GM12878 (cell line): ENCODE results near the gene DYSF. TPM values are rescaled to one million over a fixed set of nuclear protein-coding genes. Genes with fewer than 3 reads are reported as not detected.

Source experiments
- ATAC-seq: fragments of 200-7000 bp; cut with Tn5 transposase; 3 replicates; pipeline ENCODE4 v1.9.1; 2020; ENCODE audit warnings: mild to moderate bottlenecking, moderate library complexity
- BruUV-seq: library from RNA; stranded (reverse); fragments of 400-500 nt; replicated peaks from 2 replicates; lab custom pipeline; 2021; lab: Mats Ljungman, UMichigan
- CTCF ChIA-PET: fragments of 300-600 bp; sonication (Branson Sonifier 250); formaldehyde crosslinking; extraction: SDS; loops from one replicate; lab custom pipeline; 2021; ENCODE audit warnings: inconsistent platforms; lab: Yijun Ruan, JAX
- POLR2A ChIA-PET: fragments of 350-600 bp; formaldehyde crosslinking; extraction: SDS; loops from one replicate; lab custom pipeline; 2021; ENCODE audit warnings: inconsistent platforms; lab: Charles Lee
- RAD21 ChIA-PET: fragments of 300-600 bp; sonication (Branson Sonifier 250); formaldehyde crosslinking; loops from one replicate; lab custom pipeline; 2023; ENCODE audit warnings: antibody characterized with exemption; ENCODE audit not compliant: unreplicated experiment; lab: Charles Lee
- SMC1A ChIA-PET: fragments of 300-600 bp; sonication (Branson Sonifier 250); formaldehyde crosslinking; loops from one replicate; lab custom pipeline; 2023; ENCODE audit not compliant: unreplicated experiment, uncharacterized antibody; lab: Charles Lee
- DNase-seq: peaks from one replicate; pipeline ENCODE4 v3.0.0-alpha.2; 2011; ENCODE audit warnings: low read depth, low spot score
- FAIRE-seq: peaks from 3 replicates; lab custom pipeline; 2011; peaks lifted over from hg19 to GRCh38; lab: Jason Lieb, UNC
- H2AFZ ChIP-seq: 2 replicates; pipeline ENCODE4 v1.6.0; 2011; ENCODE audit warnings: low read depth, low read length, control low read depth; ENCODE audit not compliant: control insufficient read depth
- H3K27ac ChIP-seq: 2 replicates; pipeline ENCODE4 v1.5.1; 2011; ENCODE audit warnings: control low read depth; ENCODE audit not compliant: control insufficient read depth, insufficient read depth
- H3K27me3 ChIP-seq, 2 experiments: replicated peaks in 1 of 2; 2 replicates each; pipeline versions ENCODE4 v1.6.0 to v1.6.1; 2011; ENCODE audit warnings: low read length in 1 of 2; ENCODE audit not compliant: control insufficient read depth in 2 of 2, insufficient read depth in 2 of 2
- H3K36me3 ChIP-seq, 2 experiments: 2 replicates each; pipeline ENCODE4 v1.5.1; 2011; ENCODE audit warnings: low read length in 1 of 2; ENCODE audit not compliant: control insufficient read depth in 2 of 2, insufficient read depth in 2 of 2
- H3K4me1 ChIP-seq: 2 replicates; pipeline ENCODE4 v1.6.1; 2011; ENCODE audit warnings: mild to moderate bottlenecking, low read length, moderate library complexity, mixed read lengths; ENCODE audit not compliant: control insufficient read depth, insufficient read depth
- H3K4me2 ChIP-seq: 2 replicates; pipeline ENCODE4 v1.6.0; 2011; ENCODE audit warnings: control low read depth; ENCODE audit not compliant: control insufficient read depth, insufficient read depth
- H3K4me3 ChIP-seq: fragments of 200-600 bp; sonication (generic); 2 replicates; pipeline ENCODE4 v1.5.1; 2016
- H3K79me2 ChIP-seq: 2 replicates; pipeline ENCODE4 v1.6.0; 2011; ENCODE audit warnings: low read length; ENCODE audit not compliant: control insufficient read depth, insufficient read depth
- H3K9ac ChIP-seq: 2 replicates; pipeline ENCODE4 v1.8.0; 2011; ENCODE audit warnings: low read length, control low read depth, mixed read lengths; ENCODE audit not compliant: control insufficient read depth, insufficient read depth
- H3K9me3 ChIP-seq: replicated peaks from 3 replicates; pipeline ENCODE4 v1.5.1; 2011; ENCODE audit warnings: mild to moderate bottlenecking, low read length; ENCODE audit not compliant: control insufficient read depth, insufficient read depth
- H4K20me1 ChIP-seq: 2 replicates; pipeline ENCODE4 v1.6.0; 2011; ENCODE audit not compliant: control insufficient read depth, insufficient read depth
- ATF7 ChIP-seq: fragments of 450-650 bp; IDR thresholded peaks from 2 replicates; pipeline ENCODE4 v1.6.1; 2016; ENCODE audit warnings: low read depth, mild to moderate bottlenecking
- BACH1 ChIP-seq: fragments of 450-650 bp; IDR thresholded peaks from 2 replicates; pipeline ENCODE4 v1.6.1; 2017; ENCODE audit warnings: mild to moderate bottlenecking, borderline replicate concordance
- IKZF2 ChIP-seq, 2 experiments: fragments of 450-650 bp; IDR thresholded peaks; 2 replicates each; pipeline ENCODE4 v1.6.1; 2017; ENCODE audit warnings: mild to moderate bottlenecking in 2 of 2, moderate library complexity in 2 of 2
- MTA2 ChIP-seq: fragments of 450-650 bp; IDR thresholded peaks from 2 replicates; pipeline ENCODE4 v1.6.1; 2016; ENCODE audit warnings: low read depth, mild to moderate bottlenecking, moderate library complexity
- MXI1 ChIP-seq: fragments of 150-350 bp; IDR thresholded peaks from 2 replicates; pipeline ENCODE4 v1.6.1; 2011; ENCODE audit warnings: low read depth, mild to moderate bottlenecking, inconsistent platforms, low read length, improper control_type of control experiment
- RAD21 ChIP-seq: IDR thresholded peaks from 2 replicates; pipeline ENCODE4 v1.6.1; 2011; ENCODE audit warnings: mild to moderate bottlenecking, low read depth, low read length, moderate library complexity; ENCODE audit not compliant: insufficient read depth
- REST ChIP-seq: IDR thresholded peaks from 2 replicates; pipeline ENCODE4 v1.6.1; 2012; ENCODE audit warnings: mild to moderate bottlenecking, low read depth, low read length
- STAT1 ChIP-seq: fragments of 450-650 bp; conservative IDR thresholded peaks from 2 replicates; pipeline ENCODE4 v1.6.1; 2014; ENCODE audit warnings: antibody characterized with exemption, mild to moderate bottlenecking
- SUPT20H ChIP-seq: IDR thresholded peaks from 2 replicates; pipeline ENCODE4 v1.6.1; 2011; ENCODE audit warnings: low read depth, mild to moderate bottlenecking, low read length, moderate library complexity, borderline replicate concordance; ENCODE audit not compliant: control insufficient read depth
- SUZ12 ChIP-seq: fragments of 200-600 bp; sonication (generic); IDR thresholded peaks from one replicate; pipeline ENCODE4 v1.6.1; 2018; ENCODE audit warnings: antibody characterized with exemption, mild to moderate bottlenecking; ENCODE audit not compliant: unreplicated experiment
- TCF12 ChIP-seq: IDR thresholded peaks from 2 replicates; pipeline ENCODE4 v1.6.1; 2011; ENCODE audit warnings: low read depth, mild to moderate bottlenecking, low read length
- WGBS: methylation state at CpG from one replicate; pipeline ENCODE4 v1.1.6; 2016; ENCODE audit warnings: low lambda C conversion rate; ENCODE audit not compliant: insufficient replicate concordance, insufficient coverage; ENCODE audit errors: missing lambda C conversion rate; 5-methylcytosine and 5-hydroxymethylcytosine counted together
- in situ Hi-C: fragments of 300-500 bp; cut with MboI; formaldehyde crosslinking; loops from 9 replicates; pipeline ENCODE4 v1.14.3; 2018; ENCODE audit warnings: mixed read lengths
- intact Hi-C: fragments of 100-400 bp; cut with micrococcal nuclease; formaldehyde crosslinking; loops from one replicate; pipeline ENCODE4 v1.14.2; 2022; ENCODE audit not compliant: unreplicated experiment
- polyA plus RNA-seq, 11 experiments: library from polyadenylated mRNA; depleted of rRNA in 4 of 11; unstranded in 6 of 11; stranded (reverse) in 5 of 11; fragments of >200 nt; fragmentation: Nextera tagmentation in 4 of 11; fragmentation: Illumina TruSeq in 1 of 11; extraction: Ambion mirVana in 4 of 11; extraction: Trizol in 1 of 11; gene quantifications; 1 replicate in 1 of 11; 2 replicates in 10 of 11; pipeline versions ENCODE4 v1.2.1 to v1.2.3, GENCODE V29; 2011 to 2016; ENCODE audit warnings: inconsistent platforms in 2 of 11, missing spikeins in 2 of 11, low read depth in 1 of 11
- total RNA-seq, 4 experiments: library from RNA; depleted of rRNA in 3 of 4; stranded (reverse); fragments of >200 nt in 3 of 4; fragmentation: Illumina TruSeq in 1 of 4; extraction: Trizol in 1 of 4; gene quantifications; 2 replicates each; pipeline versions ENCODE4 v1.2.1 to v1.2.3, GENCODE V29; 2013 to 2021

Gene DYSF
- total and polyA plus RNA-seq, 10 of the 15 experiments (the other 5 are each of a cell fraction or from before 2014, with no cell fraction given), result under 0.01 to 0.15 (median 0.03) TPM; not detected in 7

GRCh38 chr2:71504611-71505010, 51.2 kb downstream of the DYSF start:
- Histone ChIP-seq H3K4me3 (no peak overlapping the region), H3K27me3 (no peaks in the 10 kb centered on the region), H3K4me2 (no peak overlapping the region), H3K9ac (no peak overlapping the region), H3K4me1 (no peaks in the 10 kb centered on the region), H3K27ac (no peak overlapping the region), H3K79me2 (no peaks in the 10 kb centered on the region), H4K20me1 (no peaks in the 10 kb centered on the region), H3K9me3 (no peaks in the 10 kb centered on the region), H2AFZ (no peak overlapping the region), H3K36me3 (no peaks in the 10 kb centered on the region)
- WGBS, result 24% methylated on average over 7 of the region's 7 CpGs
- DNase-seq (no peak), FAIRE-seq (no peak), ATAC-seq (no peak)
- TF ChIP-seq MTA2, result no peak
- BruUV-seq, result no TSS peak
- POLR2A ChIA-PET, result no interaction called here
- in situ Hi-C loops (loop anchor here (5.0 to 25.0 kb wide), 2 partner anchors 202 to 342 kb away; no protein-coding TSS in a partner anchor), intact Hi-C loops (no loop called here)
- SMC1A ChIA-PET, result interaction anchor here (1.1 kb wide), 1 partner anchor 205 kb away, joined by 3 read pairs; no protein-coding TSS in a partner anchor
- CTCF ChIA-PET, result interaction anchor here (0.6 to 2.1 kb wide), 2 partner anchors 205 kb away, joined by 4 to 13 read pairs; no protein-coding TSS in a partner anchor
- RAD21 ChIA-PET, result no interaction called here

- POLR2A ChIA-PET, result no interaction called here
Observed at GRCh38 chr2:71505086-71505769, 51.9 kb downstream of the DYSF start.

More at GRCh38 chr2:71505086-71505769, 51.9 kb downstream of the DYSF start:
- Histone ChIP-seq H2AFZ (no peak overlapping the region), H3K27ac (no peak overlapping the region), H3K79me2 (no peaks in the 10 kb centered on the region), H3K4me3 (no peak overlapping the region), H3K4me1 (no peaks in the 10 kb centered on the region), H3K4me2 (no peak overlapping the region), H3K27me3 (no peaks in the 10 kb centered on the region), H3K9me3 (no peaks in the 10 kb centered on the region), H3K9ac (no peak overlapping the region), H4K20me1 (no peaks in the 10 kb centered on the region), H3K36me3 (no peaks in the 10 kb centered on the region)
- CTCF ChIA-PET, result interaction anchor here (0.5 to 2.1 kb wide), 4 partner anchors 9 to 1010 kb away, joined by 3 to 13 read pairs (median 3); no protein-coding TSS in a partner anchor
- SMC1A ChIA-PET, result interaction anchor here (1.1 kb wide), 1 partner anchor 206 kb away, joined by 3 read pairs; no protein-coding TSS in a partner anchor
- WGBS, result 9% methylated on average over 9 of the region's 9 CpGs
- no peak for FAIRE-seq
- BruUV-seq, result no TSS peak
- DNase-seq, result no peak
- no peak for TF ChIP-seq BACH1
- TF ChIP-seq REST, result no peak
- TF ChIP-seq MXI1, result no peak
- no peak for TF ChIP-seq TCF12
- TF ChIP-seq SUPT20H, result no peak
- no peak for TF ChIP-seq SUZ12
- TF ChIP-seq RAD21, result no peak
- TF ChIP-seq STAT1, result no peak
- TF ChIP-seq ATF7, result no peak
- no peak for TF ChIP-seq IKZF2 (IDR thresholded peaks at IDR 0.05)
- RAD21 ChIA-PET, result interaction anchor here (9.9 kb wide), 1 partner anchor 206 kb away, joined by 158 read pairs; no protein-coding TSS in a partner anchor
- in situ Hi-C loops, result loop anchor here (5.0 to 25.0 kb wide), 2 partner anchors 203 to 343 kb away; no protein-coding TSS in a partner anchor
- ATAC-seq, result no peak
- intact Hi-C loops, result no loop called here
